Measurements from ENCODE around the gene UTF1.
A peak's percentile ranks its signal among the peaks of the same experiment; 100 is the strongest.

Gene UTF1

GRCh38 chr10:133230044-133230361 is at the start of gene UTF1:
Gene UTF1 (plus strand): TSS chr10:133230217. CDS start chr10:133230289, 72 bp downstream.
- H3K27me3 Mint-ChIP-seq (ENCODE audit: low read depth): peaks cover 90% of the 10 kb centered on the region
- H3K4me3 Mint-ChIP-seq: peak within 1 kb of the TSS; percentile 47 to 73 (median 64)
- H3K9me3 Mint-ChIP-seq: no peaks in the 10 kb centered on the region
- peaks cover 19% of the 10 kb centered on the region for H3K4me1 Mint-ChIP-seq
- no peak within 1 kb of the TSS for H3K27ac Mint-ChIP-seq
- TF ChIP-seq, protein P1, sequence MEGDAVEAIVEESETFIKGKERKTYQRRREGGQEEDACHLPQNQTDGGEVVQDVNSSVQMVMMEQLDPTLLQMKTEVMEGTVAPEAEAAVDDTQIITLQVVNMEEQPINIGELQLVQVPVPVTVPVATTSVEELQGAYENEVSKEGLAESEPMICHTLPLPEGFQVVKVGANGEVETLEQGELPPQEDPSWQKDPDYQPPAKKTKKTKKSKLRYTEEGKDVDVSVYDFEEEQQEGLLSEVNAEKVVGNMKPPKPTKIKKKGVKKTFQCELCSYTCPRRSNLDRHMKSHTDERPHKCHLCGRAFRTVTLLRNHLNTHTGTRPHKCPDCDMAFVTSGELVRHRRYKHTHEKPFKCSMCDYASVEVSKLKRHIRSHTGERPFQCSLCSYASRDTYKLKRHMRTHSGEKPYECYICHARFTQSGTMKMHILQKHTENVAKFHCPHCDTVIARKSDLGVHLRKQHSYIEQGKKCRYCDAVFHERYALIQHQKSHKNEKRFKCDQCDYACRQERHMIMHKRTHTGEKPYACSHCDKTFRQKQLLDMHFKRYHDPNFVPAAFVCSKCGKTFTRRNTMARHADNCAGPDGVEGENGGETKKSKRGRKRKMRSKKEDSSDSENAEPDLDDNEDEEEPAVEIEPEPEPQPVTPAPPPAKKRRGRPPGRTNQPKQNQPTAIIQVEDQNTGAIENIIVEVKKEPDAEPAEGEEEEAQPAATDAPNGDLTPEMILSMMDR (IDR thresholded peaks at IDR 0.05; ENCODE audit: unreplicated experiment in 3 of 3): no peak
- no peaks in the 10 kb centered on the region for H3K36me3 Mint-ChIP-seq (ENCODE audit: low read depth)

GRCh38 chr10:133180965-133181639 is 48.9 kb upstream of the UTF1 start:
- Mint-ChIP-seq H3K4me1 (no peaks in the 10 kb centered on the region), H3K36me3 (ENCODE audit: low read depth) (peaks cover 15% of the 10 kb centered on the region), H3K27me3 (ENCODE audit: low read depth) (peaks cover 3% of the 10 kb centered on the region), H3K4me3 (no peak overlapping the region), H3K9me3 (peaks cover 3% of the 10 kb centered on the region), H3K27ac (no peak overlapping the region)
- TF ChIP-seq, protein P1 (IDR thresholded peaks at IDR 0.05; ENCODE audit: unreplicated experiment in 3 of 3): no peak

- TF ChIP-seq, protein P1 (IDR thresholded peaks at IDR 0.05; ENCODE audit: unreplicated experiment in 3 of 3): no peak
- H3K27ac Mint-ChIP-seq: no peak overlapping the region
- H3K36me3 Mint-ChIP-seq (ENCODE audit: low read depth): peaks cover 13% of the 10 kb centered on the region
- H3K27me3 Mint-ChIP-seq (ENCODE audit: low read depth): peaks cover 3% of the 10 kb centered on the region
- H3K4me1 Mint-ChIP-seq: peaks cover 4% of the 10 kb centered on the region
- peaks cover under 1% of the 10 kb centered on the region for H3K9me3 Mint-ChIP-seq
- H3K4me3 Mint-ChIP-seq: no peak overlapping the region
Observed at GRCh38 chr10:133182190-133182589, 47.8 kb upstream of the UTF1 start.

DNA sequence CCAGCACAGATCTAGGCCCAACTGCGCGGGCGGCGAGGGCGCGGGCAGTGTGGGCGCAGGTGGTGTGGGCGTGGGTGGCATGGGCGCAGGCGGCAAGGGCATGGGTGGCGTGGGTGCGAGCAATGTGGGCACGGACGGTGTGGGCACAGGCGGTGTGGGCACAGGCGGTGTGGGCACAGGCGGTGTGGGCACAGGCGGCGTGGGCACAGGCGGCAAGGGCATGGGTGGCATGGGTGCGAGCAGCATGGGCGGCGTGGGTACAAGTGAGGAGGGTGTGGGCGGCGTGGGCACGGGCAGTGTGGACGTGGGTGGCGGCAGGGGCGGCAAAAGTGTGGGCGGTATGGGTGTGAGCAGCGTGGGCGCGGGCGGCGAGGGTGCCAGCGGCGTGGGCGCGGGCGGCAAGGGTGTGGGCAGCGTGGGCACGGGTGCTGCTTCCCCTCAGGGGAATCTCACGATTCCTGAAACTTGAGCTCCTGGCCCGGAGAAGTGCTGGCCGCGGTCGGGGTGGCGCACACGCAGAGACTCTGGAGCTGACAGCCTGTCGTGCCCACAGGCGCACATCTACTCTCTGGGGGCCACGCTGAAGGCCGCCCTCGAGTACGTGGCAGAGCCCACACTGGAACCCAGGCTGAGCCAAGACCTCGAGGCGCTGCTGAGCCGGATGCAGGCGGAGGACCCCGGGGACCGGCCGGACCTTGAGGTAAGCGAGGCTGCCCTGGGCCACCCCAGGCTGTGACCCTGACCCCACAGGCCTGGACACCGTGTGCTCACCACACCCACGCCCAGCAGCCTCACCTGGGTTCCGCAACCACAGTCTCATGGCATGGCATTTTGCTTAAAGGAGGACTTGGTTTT is 47.0 kb upstream of the UTF1 start:
- Mint-ChIP-seq H3K9me3 (no peaks in the 10 kb centered on the region), H3K36me3 (ENCODE audit: low read depth) (peaks cover 5% of the 10 kb centered on the region), H3K27ac (no peak overlapping the region), H3K4me1 (peaks cover 4% of the 10 kb centered on the region), H3K27me3 (ENCODE audit: low read depth) (no peaks in the 10 kb centered on the region), H3K4me3 (no peak overlapping the region)
- TF ChIP-seq, protein P1 (IDR thresholded peaks at IDR 0.05; ENCODE audit: unreplicated experiment in 3 of 3): no peak

GRCh38 chr10:133183646-133184378 is 46.2 kb upstream of the UTF1 start:
- Mint-ChIP-seq H3K9me3 (no peaks in the 10 kb centered on the region), H3K4me3 (no peak overlapping the region), H3K27ac (no peak overlapping the region), H3K27me3 (ENCODE audit: low read depth) (no peaks in the 10 kb centered on the region), H3K36me3 (ENCODE audit: low read depth) (peaks cover 5% of the 10 kb centered on the region), H3K4me1 (peaks cover 4% of the 10 kb centered on the region)
- TF ChIP-seq, protein P1 (IDR thresholded peaks at IDR 0.05; ENCODE audit: unreplicated experiment in 3 of 3): no peak
